Bronchial epithelial cell (primary cell): ENCODE data around the gene PALS2. TPM values are rescaled to one million over a fixed set of nuclear protein-coding genes. Genes with fewer than 3 reads are reported as not detected.

Source experiments
- DNase-seq: peaks from one replicate; pipeline ENCODE4 v3.0.0-alpha.2; 2010; ENCODE audit warnings: low read depth
- FAIRE-seq: peaks from 2 replicates; lab custom pipeline; 2011; peaks lifted over from hg19 to GRCh38; lab: Jason Lieb, UNC
- H3K27me3 ChIP-seq: 2 replicates; pipeline ENCODE4 v1.5.1; 2011; ENCODE audit warnings: low read length; ENCODE audit not compliant: control insufficient read depth, insufficient read depth
- H3K36me3 ChIP-seq: 2 replicates; pipeline ENCODE4 v1.5.1; 2011; ENCODE audit warnings: low read length; ENCODE audit not compliant: control insufficient read depth, insufficient read depth
- H3K4me3 ChIP-seq: 2 replicates; pipeline ENCODE4 v1.5.1; 2011; ENCODE audit warnings: mild to moderate bottlenecking, low read depth, low read length, control low read depth
- CTCF ChIP-seq: IDR thresholded peaks from 2 replicates; pipeline ENCODE4 v1.5.1; 2011; ENCODE audit warnings: mild to moderate bottlenecking, moderate library complexity, low read length, control low read depth, inconsistent platforms; ENCODE audit not compliant: insufficient read depth, severe bottlenecking
- total RNA-seq: library from RNA; depleted of rRNA; stranded (reverse); fragments of >200 nt; gene quantifications from 2 replicates; pipeline ENCODE4 v1.2.1, GENCODE V29; 2014

The PALS2 gene
- total RNA-seq, 1 donor from 2014 or later, result 24.5 TPM

- Histone ChIP-seq H3K36me3 (no peaks in the 10 kb centered on the region), H3K4me3 (no peak overlapping the region), H3K27me3 (peaks cover 5% of the 10 kb centered on the region)
- no peak for DNase-seq
- no peak for FAIRE-seq
- TF ChIP-seq CTCF, result no peak
Measured at GRCh38 chr7:24570983-24571382, 2.3 kb upstream of the PALS2 start.

GRCh38 chr7:24572016-24572392 is 1.2 kb upstream of the PALS2 start:
- Histone ChIP-seq H3K36me3 (no peaks in the 10 kb centered on the region), H3K4me3 (no peak overlapping the region), H3K27me3 (peaks cover 5% of the 10 kb centered on the region)
- no peak for TF ChIP-seq CTCF
- DNase-seq (no peak), FAIRE-seq (no peak)

GRCh38 chr7:24572393-24572996 is 757 bp upstream of the PALS2 start:
- no peaks in the 10 kb centered on the region for H3K36me3 ChIP-seq
- peak overlapping the region; percentile 83 for H3K4me3 ChIP-seq
- no peak for TF ChIP-seq CTCF
- H3K27me3 ChIP-seq, result peaks cover 5% of the 10 kb centered on the region
- DNase-seq (peak; percentile 57), FAIRE-seq (no peak)

- TF ChIP-seq CTCF, result no peak
- H3K36me3 ChIP-seq, result no peaks in the 10 kb centered on the region
- H3K4me3 ChIP-seq, result peak overlapping the region; percentile 83
- peaks cover 2% of the 10 kb centered on the region for H3K27me3 ChIP-seq
- no peak for FAIRE-seq
- DNase-seq, result peak; percentile 45
Measured at GRCh38 chr7:24573554-24574338, 494 bp downstream of the PALS2 start.

- DNase-seq (no peak), FAIRE-seq (no peak)
- Histone ChIP-seq H3K27me3 (peaks cover 2% of the 10 kb centered on the region), H3K4me3 (peak overlapping the region; percentile 83), H3K36me3 (no peaks in the 10 kb centered on the region)
- TF ChIP-seq CTCF, result no peak
Measured at GRCh38 chr7:24574386-24574785, 1.1 kb downstream of the PALS2 start.

- no peak for FAIRE-seq
- no peak overlapping the region for H3K4me3 ChIP-seq
- H3K27me3 ChIP-seq, result peaks cover 2% of the 10 kb centered on the region
- no peaks in the 10 kb centered on the region for H3K36me3 ChIP-seq
- no peak for DNase-seq
- no peak for TF ChIP-seq CTCF
Measured at GRCh38 chr7:24574950-24575349, 1.7 kb downstream of the PALS2 start.
